ENCODE results near the gene TMEM236.

The TMEM236 gene

DNA sequence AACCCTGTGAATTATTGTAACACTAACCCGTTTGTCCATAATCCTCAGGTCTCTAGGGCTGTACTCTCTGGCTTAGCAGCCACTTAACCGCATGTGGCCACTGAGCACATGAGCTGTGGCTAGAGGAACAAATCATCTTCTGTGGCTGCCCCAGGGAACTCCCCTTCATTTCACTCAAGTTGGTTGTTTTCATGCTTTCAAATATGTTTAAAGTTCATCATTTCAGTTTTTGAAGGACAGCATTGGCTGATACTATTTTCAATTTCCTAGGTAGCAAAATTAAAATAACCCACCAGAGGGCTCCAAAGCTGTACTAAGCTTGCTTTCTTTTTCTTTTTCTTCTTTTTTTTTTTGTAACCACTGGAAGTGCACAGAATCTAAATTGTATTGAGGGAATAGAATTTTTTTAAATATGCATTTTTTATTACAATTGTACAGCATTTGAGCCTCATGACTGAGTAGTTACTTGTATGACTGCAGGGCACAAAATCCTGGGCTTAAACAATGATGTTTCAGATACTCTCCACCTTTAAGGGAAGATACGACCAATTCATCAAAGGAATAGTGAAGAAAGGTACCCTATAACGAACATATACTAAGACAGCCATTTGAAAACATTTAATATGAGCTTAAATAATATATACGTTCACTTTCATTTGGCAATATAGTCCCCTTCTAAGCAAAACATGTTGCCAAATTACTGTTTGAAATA is 95.7 kb downstream of the TMEM236 start:
- TF ChIP-seq, protein P1, sequence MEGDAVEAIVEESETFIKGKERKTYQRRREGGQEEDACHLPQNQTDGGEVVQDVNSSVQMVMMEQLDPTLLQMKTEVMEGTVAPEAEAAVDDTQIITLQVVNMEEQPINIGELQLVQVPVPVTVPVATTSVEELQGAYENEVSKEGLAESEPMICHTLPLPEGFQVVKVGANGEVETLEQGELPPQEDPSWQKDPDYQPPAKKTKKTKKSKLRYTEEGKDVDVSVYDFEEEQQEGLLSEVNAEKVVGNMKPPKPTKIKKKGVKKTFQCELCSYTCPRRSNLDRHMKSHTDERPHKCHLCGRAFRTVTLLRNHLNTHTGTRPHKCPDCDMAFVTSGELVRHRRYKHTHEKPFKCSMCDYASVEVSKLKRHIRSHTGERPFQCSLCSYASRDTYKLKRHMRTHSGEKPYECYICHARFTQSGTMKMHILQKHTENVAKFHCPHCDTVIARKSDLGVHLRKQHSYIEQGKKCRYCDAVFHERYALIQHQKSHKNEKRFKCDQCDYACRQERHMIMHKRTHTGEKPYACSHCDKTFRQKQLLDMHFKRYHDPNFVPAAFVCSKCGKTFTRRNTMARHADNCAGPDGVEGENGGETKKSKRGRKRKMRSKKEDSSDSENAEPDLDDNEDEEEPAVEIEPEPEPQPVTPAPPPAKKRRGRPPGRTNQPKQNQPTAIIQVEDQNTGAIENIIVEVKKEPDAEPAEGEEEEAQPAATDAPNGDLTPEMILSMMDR (IDR thresholded peaks at IDR 0.05; ENCODE audit: low read depth, low read length, missing control alignments) = no peak
- DNase-seq (ENCODE audit: low read depth) = no peak
- no peak overlapping the region for H3K4me3 ChIP-seq (ENCODE audit: low read depth, low read length)

DNA sequence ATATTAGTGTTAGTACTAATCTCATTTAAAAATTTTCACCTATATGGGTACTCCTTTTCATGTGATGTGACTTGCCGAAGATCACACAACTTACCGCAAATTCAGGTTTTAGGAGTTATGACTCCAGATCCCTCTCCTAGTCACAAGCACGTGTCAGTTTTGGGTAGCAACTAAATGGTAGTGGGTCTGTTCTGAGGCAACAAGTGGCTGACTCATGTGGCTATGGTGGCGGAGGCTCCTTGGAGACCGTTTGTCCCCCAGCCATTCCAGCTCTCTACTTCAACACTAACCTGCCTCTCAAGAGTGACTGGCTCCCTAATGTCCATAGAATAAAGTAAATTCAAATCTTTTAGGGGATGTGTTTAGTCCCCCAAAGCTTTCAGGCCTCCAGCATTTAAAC is 96.6 kb downstream of the TMEM236 start:
- H3K4me3 ChIP-seq (ENCODE audit: low read depth, low read length) = no peak overlapping the region
- DNase-seq (ENCODE audit: low read depth) = no peak
- TF ChIP-seq, protein P1 (IDR thresholded peaks at IDR 0.05; ENCODE audit: low read depth, low read length, missing control alignments) = no peak
